Activated naive CD4-positive, alpha-beta T cell treated with anti-CD3 and anti-CD28 coated beads, Interleukin-2, amount 50 U/mL, for 72 hours (primary cell): ENCODE data around the gene ALKBH2. TPM values are rescaled to one million over a fixed set of nuclear protein-coding genes. Genes with fewer than 3 reads are reported as not detected.

ENCODE experiments used
- ATAC-seq, 2 donors: fragments of 150-1000 bp; cut with Tn5 transposase; 2 replicates each; pipeline ENCODE4 v1.10.0; 2021; ENCODE audit warnings: mild to moderate bottlenecking in 2 of 2, moderate library complexity in 2 of 2
- DNase-seq, 2 donors: peaks; one replicate each; pipeline ENCODE4 v3.0.0; 2021 to 2022; ENCODE audit warnings: low spot score in 2 of 2
- H3K27ac Mint-ChIP-seq, 2 donors: one replicate each; pipeline ENCODE4 v1.8.0; 2022; ENCODE audit warnings: mild to moderate bottlenecking in 2 of 2, mixed read lengths in 2 of 2
- H3K36me3 Mint-ChIP-seq, 2 donors: one replicate each; pipeline ENCODE4 v1.8.0; 2022; ENCODE audit warnings: mixed read lengths in 2 of 2
- H3K9me3 Mint-ChIP-seq, 2 donors: one replicate each; pipeline ENCODE4 v1.8.0; 2022; ENCODE audit warnings: mixed read lengths in 2 of 2
- total RNA-seq, 2 donors: library from RNA; stranded (reverse); gene quantifications; one replicate each; pipeline ENCODE4 v1.2.3, GENCODE V29; 2022

The ALKBH2 gene
- total RNA-seq = 10 to 100 TPM; 32.7 to 33.9 TPM

DNA sequence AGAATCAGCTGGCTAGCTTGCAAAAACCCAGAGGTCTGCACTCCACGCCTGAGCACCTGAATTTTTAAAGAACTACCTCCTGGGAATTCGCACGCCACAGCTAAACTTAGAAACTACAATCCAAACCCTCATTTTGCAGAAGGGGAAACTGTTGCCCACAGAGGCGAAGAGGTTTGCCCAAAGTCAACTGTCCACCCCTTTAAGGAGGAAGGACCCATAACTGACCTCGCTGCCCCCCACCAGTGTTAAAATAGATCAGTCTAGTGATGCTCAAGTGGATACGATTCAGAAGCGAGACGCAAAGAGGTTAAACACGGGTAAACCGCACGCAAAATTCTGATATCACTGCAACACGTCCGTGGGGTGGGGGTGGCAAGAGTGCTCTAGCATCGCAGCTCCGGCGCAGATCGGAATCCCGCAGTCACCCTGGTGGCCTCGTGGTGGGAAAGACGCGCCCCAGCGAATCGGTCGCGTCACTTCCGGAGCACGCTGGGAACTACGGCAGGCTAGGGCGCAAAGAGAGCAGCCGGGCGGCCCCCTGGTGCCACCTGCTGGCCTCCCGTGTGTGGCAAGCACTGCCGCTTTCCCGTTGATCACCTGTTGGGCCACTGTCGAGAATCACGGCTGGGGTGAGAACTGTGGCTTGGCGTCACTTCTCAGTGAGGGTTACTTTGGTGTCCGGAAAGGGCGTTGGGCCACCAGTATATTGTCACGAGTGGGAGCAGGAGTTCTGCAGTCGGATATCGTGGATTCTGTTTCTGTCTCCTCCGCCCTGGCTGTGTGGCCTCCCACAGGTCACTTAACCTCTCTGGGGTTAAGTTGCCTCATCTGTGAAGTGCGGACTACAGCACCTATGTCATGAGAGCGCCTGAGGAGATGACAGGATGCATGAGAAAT is at the start of gene ALKBH2:
TSS of gene ALKBH2 (minus strand) at position 451 of the 897 bp plus-strand sequence. CDS start 686 bp downstream, outside the sequence.
- ATAC-seq = peak; percentile 75 to 79
- H3K27ac Mint-ChIP-seq = peak within 1 kb of the TSS; percentile 93
- DNase-seq = peak; percentile 94 to 96
- H3K9me3 Mint-ChIP-seq = no peaks in the 10 kb centered on the region
- H3K36me3 Mint-ChIP-seq = peaks cover 15 to 18% of the 10 kb centered on the region in 2 donors

DNA sequence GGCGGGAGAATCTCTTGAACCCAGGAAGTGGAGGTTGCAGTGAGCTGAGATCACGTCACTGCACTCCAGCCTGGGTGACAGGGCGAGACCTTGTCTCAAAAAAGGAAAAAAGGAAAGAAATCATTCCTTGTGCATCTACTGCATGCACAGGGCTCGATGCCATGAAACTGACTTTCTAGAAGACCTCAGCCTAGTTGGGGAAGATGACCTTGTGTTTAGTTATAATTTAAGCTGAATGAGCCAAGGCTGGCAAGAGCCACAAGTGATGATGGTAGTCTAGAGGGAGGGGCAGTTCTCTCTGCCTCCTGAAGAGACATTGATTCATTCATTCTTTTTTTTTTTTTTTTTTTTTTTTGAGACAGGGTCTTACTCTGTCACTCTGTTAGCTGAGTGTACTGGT is 47.3 kb upstream of the ALKBH2 start:
- no peak for ATAC-seq

DNA sequence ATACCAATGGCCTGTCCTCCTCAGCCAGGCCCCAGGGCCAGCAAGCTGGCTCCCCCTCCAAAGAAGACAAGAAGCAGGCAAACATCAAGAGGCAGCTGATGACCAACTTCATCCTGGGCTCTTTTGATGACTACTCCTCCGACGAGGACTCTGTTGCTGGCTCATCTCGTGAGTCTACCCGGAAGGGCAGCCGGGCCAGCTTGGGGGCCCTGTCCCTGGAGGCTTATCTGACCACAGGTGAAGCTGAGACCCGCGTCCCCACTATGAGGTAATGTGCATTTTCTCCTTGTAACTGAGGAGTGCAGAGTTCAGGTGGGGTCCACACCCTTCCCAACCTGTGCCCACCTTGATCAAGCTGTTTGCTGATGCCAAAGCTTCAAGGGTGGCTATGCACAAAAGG is 46.5 kb upstream of the ALKBH2 start:
- ATAC-seq = no peak

More for the DNA sequence above, 47.3 kb upstream of the ALKBH2 start:
- peaks cover 3 to 6% of the 10 kb centered on the region in 2 donors for H3K9me3 Mint-ChIP-seq
- no peak for DNase-seq
- no peak overlapping the region for H3K27ac Mint-ChIP-seq
- H3K36me3 Mint-ChIP-seq = no peaks in the 10 kb centered on the region

GRCh38 chr12:109139360-109139759 is 46.1 kb upstream of the ALKBH2 start:
- ATAC-seq (no peak), DNase-seq (no peak)
- H3K27ac Mint-ChIP-seq = no peak overlapping the region
- H3K9me3 Mint-ChIP-seq = peaks cover 3 to 10% of the 10 kb centered on the region in 2 donors
- H3K36me3 Mint-ChIP-seq = no peaks in the 10 kb centered on the region

More for the DNA sequence above, 46.5 kb upstream of the ALKBH2 start:
- DNase-seq = no peak
- H3K36me3 Mint-ChIP-seq = no peaks in the 10 kb centered on the region
- no peak overlapping the region for H3K27ac Mint-ChIP-seq
- peaks cover 3 to 10% of the 10 kb centered on the region in 2 donors for H3K9me3 Mint-ChIP-seq

GRCh38 chr12:109137055-109137454 is 43.8 kb upstream of the ALKBH2 start:
- H3K27ac Mint-ChIP-seq = no peak overlapping the region
- no peaks in the 10 kb centered on the region for H3K36me3 Mint-ChIP-seq
- DNase-seq (no peak), ATAC-seq (no peak)
- peaks cover 3 to 10% of the 10 kb centered on the region in 2 donors for H3K9me3 Mint-ChIP-seq

GRCh38 chr12:109134186-109134917 is 41.1 kb upstream of the ALKBH2 start:
- DNase-seq = no peak

GRCh38 chr12:109131154-109132050 is 38.1 kb upstream of the ALKBH2 start:
- Mint-ChIP-seq H3K36me3 (no peaks in the 10 kb centered on the region), H3K9me3 (peaks cover 0 to 4% of the 10 kb centered on the region in 2 donors), H3K27ac (no peak overlapping the region)
- no peak for ATAC-seq
- no peak for DNase-seq

More at GRCh38 chr12:109134186-109134917, 41.1 kb upstream of the ALKBH2 start:
- Mint-ChIP-seq H3K36me3 (no peaks in the 10 kb centered on the region), H3K9me3 (peaks cover 3 to 10% of the 10 kb centered on the region in 2 donors), H3K27ac (no peak overlapping the region)
- ATAC-seq = no peak

GRCh38 chr12:109130297-109131153 is 37.3 kb upstream of the ALKBH2 start:
- no peak for DNase-seq
- H3K27ac Mint-ChIP-seq = no peak overlapping the region
- H3K9me3 Mint-ChIP-seq = peaks cover 0 to 4% of the 10 kb centered on the region in 2 donors
- no peak for ATAC-seq
- no peaks in the 10 kb centered on the region for H3K36me3 Mint-ChIP-seq

DNA sequence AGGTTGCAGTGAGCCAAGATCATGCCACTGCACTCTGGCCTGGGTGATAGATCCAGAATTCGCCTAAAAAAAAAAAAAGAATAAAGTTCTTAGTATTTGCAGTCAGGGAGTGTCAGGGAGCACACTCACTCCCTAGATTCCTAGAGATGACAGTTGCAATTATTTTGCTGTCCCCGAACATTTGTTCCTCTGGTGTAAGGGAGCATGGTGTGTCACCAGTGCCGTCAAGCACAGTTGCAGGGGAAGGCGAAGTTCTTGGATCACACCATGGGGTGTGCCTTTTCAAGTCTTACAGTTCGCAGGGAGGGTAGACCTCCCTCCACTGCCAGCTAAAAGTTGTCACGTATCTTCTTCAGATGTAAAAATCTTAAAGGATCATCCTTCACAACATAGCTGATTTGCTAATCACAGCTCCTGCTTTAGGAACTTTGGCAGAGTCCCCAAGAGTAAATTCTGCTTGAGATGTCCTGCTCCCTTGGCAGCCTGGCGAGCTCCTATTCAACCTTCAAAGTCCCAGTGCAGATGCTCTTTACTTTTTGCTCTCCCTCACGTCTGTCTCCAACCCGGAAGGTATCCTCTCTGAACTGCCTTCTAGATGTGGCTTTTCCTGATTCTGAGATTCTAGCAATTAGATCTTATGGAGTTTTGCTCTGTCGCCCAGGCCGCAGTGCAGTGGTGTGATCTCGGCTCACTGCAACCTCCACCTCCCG is 34.4 kb upstream of the ALKBH2 start:
- no peak for DNase-seq
- Mint-ChIP-seq H3K27ac (no peak overlapping the region), H3K9me3 (no peaks in the 10 kb centered on the region), H3K36me3 (no peaks in the 10 kb centered on the region)
- ATAC-seq = no peak

- ATAC-seq (no peak), DNase-seq (no peak)
- no peak overlapping the region for H3K27ac Mint-ChIP-seq
- no peaks in the 10 kb centered on the region for H3K36me3 Mint-ChIP-seq
- H3K9me3 Mint-ChIP-seq = no peaks in the 10 kb centered on the region
Measured at GRCh38 chr12:109126784-109127183, 33.5 kb upstream of the ALKBH2 start.

DNA sequence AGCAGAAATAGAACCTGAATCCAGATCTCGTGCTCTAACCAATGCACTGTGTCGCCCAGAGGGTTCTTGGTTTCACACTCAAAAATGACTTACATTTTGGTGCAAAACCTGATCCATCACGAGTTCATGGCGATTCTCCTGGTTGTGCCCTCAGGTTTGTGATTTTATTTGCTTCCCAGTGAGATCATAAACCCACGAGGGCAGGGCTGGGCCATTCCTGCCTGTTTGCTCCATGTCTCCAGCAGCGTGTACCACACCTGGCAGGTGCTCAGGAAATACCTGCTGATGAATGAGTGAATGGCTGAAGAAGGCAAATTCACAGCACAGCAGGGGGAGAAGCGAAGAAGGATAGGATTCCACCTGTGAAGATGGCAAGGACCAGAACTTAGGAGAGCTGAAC is 32.5 kb upstream of the ALKBH2 start:
- H3K9me3 Mint-ChIP-seq = no peaks in the 10 kb centered on the region
- no peaks in the 10 kb centered on the region for H3K36me3 Mint-ChIP-seq
- no peak overlapping the region for H3K27ac Mint-ChIP-seq
- ATAC-seq = no peak
- DNase-seq = no peak

- DNase-seq (no peak), ATAC-seq (no peak)
- Mint-ChIP-seq H3K9me3 (no peaks in the 10 kb centered on the region), H3K36me3 (no peaks in the 10 kb centered on the region), H3K27ac (no peak overlapping the region)
Measured at GRCh38 chr12:109124878-109125648, 31.8 kb upstream of the ALKBH2 start.

GRCh38 chr12:109121346-109121880 is 28.1 kb upstream of the ALKBH2 start:
- H3K9me3 Mint-ChIP-seq = no peaks in the 10 kb centered on the region

GRCh38 chr12:109120557-109120956 is 27.3 kb upstream of the ALKBH2 start:
- Mint-ChIP-seq H3K9me3 (no peaks in the 10 kb centered on the region), H3K27ac (no peak overlapping the region), H3K36me3 (no peaks in the 10 kb centered on the region)
- DNase-seq (no peak), ATAC-seq (no peak)

More at GRCh38 chr12:109121346-109121880, 28.1 kb upstream of the ALKBH2 start:
- ATAC-seq = no peak
- H3K27ac Mint-ChIP-seq = no peak overlapping the region
- no peaks in the 10 kb centered on the region for H3K36me3 Mint-ChIP-seq
- no peak for DNase-seq
